Ascending aorta (tissue), 2 donors: Measurements from ENCODE around the gene SMIM13. TPM values are rescaled to one million over a fixed set of nuclear protein-coding genes. Genes with fewer than 3 reads are reported as not detected.

Experiments
- DNase-seq, 2 donors: peaks; one replicate each; pipeline ENCODE4 v3.0.0-alpha.2; 2019; ENCODE audit warnings: low spot score in 2 of 2
- H3K27ac ChIP-seq, 2 donors: fragments of 200-600 bp; sonication (generic); one replicate each; pipeline ENCODE4 v1.5.1; 2016 to 2017; ENCODE audit warnings: mild to moderate bottlenecking in 1 of 2
- H3K27me3 ChIP-seq: fragments of 200-600 bp; sonication (generic); one replicate; pipeline ENCODE4 v1.5.1; 2017
- H3K36me3 ChIP-seq, 2 donors: fragments of 200-600 bp; sonication (generic); one replicate each; pipeline ENCODE4 v1.5.1; 2016
- H3K4me1 ChIP-seq, 2 donors: fragments of 200-600 bp; sonication (generic); one replicate each; pipeline ENCODE4 v1.5.1; 2016 to 2017; ENCODE audit warnings: mild to moderate bottlenecking in 1 of 2
- H3K4me3 ChIP-seq, 2 donors: fragments of 200-600 bp; sonication (generic); one replicate each; pipeline ENCODE4 v1.5.1; 2016 to 2017; ENCODE audit warnings: mild to moderate bottlenecking in 1 of 2
- H3K9me3 ChIP-seq, 2 donors: fragments of 200-600 bp; sonication (generic); one replicate each; pipeline ENCODE4 v1.5.1; 2016
- intact Hi-C: fragments of 100-400 bp; cut with DNase I; formaldehyde crosslinking; loops from one replicate; pipeline ENCODE4 v1.15.1; 2023
- total RNA-seq: library from RNA; depleted of rRNA; stranded (reverse); fragments of >200 nt; gene quantifications from one replicate; pipeline ENCODE4 v1.1.0, GENCODE V29; 2016
- TF ChIP-seq, protein P1 (sequence below), 3 experiments: fragments of 200-600 bp in 2 of 3; fragments of 450-650 bp in 1 of 3; sonication (generic) in 2 of 3; IDR thresholded peaks; one replicate each; pipeline ENCODE4 v1.5.1; 2016 to 2019; ENCODE audit warnings: antibody characterized with exemption in 3 of 3, mild to moderate bottlenecking in 1 of 3, moderate library complexity in 1 of 3

Gene SMIM13
- total RNA-seq, 1 donor from 2014 or later: 2.3 TPM

GRCh38 chr6:11128608-11129007 lies 35.0 kb downstream of the SMIM13 start:
- Histone ChIP-seq H3K27me3 (no peaks in the 10 kb centered on the region), H3K4me3 (no peak overlapping the region), H3K9me3 (no peaks in the 10 kb centered on the region), H3K4me1 (peaks cover 0 to 3% of the 10 kb centered on the region in 2 donors), H3K36me3 (no peaks in the 10 kb centered on the region), H3K27ac (no peak overlapping the region)
- TF ChIP-seq, protein P1, sequence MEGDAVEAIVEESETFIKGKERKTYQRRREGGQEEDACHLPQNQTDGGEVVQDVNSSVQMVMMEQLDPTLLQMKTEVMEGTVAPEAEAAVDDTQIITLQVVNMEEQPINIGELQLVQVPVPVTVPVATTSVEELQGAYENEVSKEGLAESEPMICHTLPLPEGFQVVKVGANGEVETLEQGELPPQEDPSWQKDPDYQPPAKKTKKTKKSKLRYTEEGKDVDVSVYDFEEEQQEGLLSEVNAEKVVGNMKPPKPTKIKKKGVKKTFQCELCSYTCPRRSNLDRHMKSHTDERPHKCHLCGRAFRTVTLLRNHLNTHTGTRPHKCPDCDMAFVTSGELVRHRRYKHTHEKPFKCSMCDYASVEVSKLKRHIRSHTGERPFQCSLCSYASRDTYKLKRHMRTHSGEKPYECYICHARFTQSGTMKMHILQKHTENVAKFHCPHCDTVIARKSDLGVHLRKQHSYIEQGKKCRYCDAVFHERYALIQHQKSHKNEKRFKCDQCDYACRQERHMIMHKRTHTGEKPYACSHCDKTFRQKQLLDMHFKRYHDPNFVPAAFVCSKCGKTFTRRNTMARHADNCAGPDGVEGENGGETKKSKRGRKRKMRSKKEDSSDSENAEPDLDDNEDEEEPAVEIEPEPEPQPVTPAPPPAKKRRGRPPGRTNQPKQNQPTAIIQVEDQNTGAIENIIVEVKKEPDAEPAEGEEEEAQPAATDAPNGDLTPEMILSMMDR (IDR thresholded peaks at IDR 0.05): no peak
- intact Hi-C loops: no loop called here
- no peak for DNase-seq

GRCh38 chr6:11129908-11130565 lies 36.4 kb downstream of the SMIM13 start:
- TF ChIP-seq, protein P1 (IDR thresholded peaks at IDR 0.05): no peak
- Histone ChIP-seq H3K36me3 (peaks cover 6 to 7% of the 10 kb centered on the region in 2 donors), H3K4me1 (peaks cover 0 to 3% of the 10 kb centered on the region in 2 donors), H3K27me3 (no peaks in the 10 kb centered on the region), H3K9me3 (no peaks in the 10 kb centered on the region), H3K4me3 (no peak overlapping the region), H3K27ac (no peak overlapping the region)
- DNase-seq: no peak
- intact Hi-C loops: no loop called here

GRCh38 chr6:11130605-11131004 lies 37.0 kb downstream of the SMIM13 start:
- Histone ChIP-seq H3K4me3 (no peak overlapping the region), H3K9me3 (no peaks in the 10 kb centered on the region), H3K27ac (no peak overlapping the region), H3K27me3 (no peaks in the 10 kb centered on the region), H3K36me3 (peaks cover 8 to 11% of the 10 kb centered on the region in 2 donors), H3K4me1 (peaks cover 0 to 3% of the 10 kb centered on the region in 2 donors)
- TF ChIP-seq, protein P1 (IDR thresholded peaks at IDR 0.05): no peak
- DNase-seq: no peak
- intact Hi-C loops: no loop called here

DNA sequence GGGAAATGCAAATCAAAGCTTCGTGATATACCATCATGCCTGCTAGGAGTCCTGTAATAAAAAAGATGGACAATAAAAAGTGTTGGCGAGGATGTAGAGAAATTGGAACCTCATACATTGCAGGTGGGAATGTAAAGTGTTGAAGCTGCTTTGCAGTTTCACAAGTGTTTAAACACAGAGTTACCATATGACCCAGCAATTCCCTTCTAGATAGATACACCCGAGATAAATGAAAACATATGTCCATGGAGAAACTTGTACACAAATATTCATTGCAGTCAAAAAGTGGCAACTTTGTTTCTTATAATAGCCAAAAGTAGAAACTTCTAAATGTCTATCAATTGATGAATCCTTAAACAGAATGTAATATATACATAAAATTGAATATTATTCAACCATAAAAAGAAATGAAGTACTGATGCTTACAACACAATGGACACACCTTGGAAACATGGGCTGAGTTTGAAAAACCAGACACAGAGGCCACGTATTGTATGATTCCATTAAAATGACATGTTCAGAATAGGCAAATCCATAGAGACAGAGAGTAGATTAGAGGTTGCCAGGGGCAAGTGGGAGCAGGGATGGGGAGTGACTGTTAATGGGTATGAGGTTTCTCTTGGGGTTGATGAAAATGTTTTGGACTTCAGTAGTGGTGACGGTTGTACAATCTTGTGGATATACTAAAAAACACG lies 38.7 kb downstream of the SMIM13 start:
- Histone ChIP-seq H3K36me3 (peaks cover 8 to 17% of the 10 kb centered on the region in 2 donors), H3K27me3 (no peaks in the 10 kb centered on the region), H3K9me3 (no peaks in the 10 kb centered on the region), H3K4me3 (no peak overlapping the region), H3K27ac (no peak overlapping the region), H3K4me1 (peaks cover 0 to 3% of the 10 kb centered on the region in 2 donors)
- intact Hi-C loops: no loop called here
- no peak for DNase-seq
- TF ChIP-seq, protein P1 (IDR thresholded peaks at IDR 0.05): no peak

DNA sequence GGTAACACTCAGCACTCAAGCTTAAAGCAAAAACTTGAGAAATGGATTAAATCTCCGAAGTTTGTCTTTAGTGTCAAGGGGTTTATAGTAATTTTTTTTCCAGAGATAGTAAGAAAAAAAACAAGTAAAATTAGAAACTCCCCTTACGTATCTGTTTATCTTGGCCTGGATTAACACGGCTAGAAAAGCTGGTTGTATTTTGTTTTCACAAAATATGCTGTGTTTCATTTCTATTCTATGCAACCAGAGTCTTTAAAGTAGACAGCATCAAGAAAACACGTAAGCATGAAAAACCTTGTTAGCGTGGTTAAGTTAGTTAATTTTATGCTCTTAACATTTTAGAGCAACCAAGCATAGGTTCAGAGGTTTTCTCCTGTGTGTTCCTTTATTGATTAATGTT lies 39.6 kb downstream of the SMIM13 start:
- Histone ChIP-seq H3K27ac (no peak overlapping the region), H3K4me1 (peaks cover 0 to 3% of the 10 kb centered on the region in 2 donors), H3K4me3 (no peak overlapping the region), H3K27me3 (no peaks in the 10 kb centered on the region), H3K36me3 (peaks cover 8 to 17% of the 10 kb centered on the region in 2 donors), H3K9me3 (no peaks in the 10 kb centered on the region)
- no peak for DNase-seq
- TF ChIP-seq, protein P1 (IDR thresholded peaks at IDR 0.05): no peak
- intact Hi-C loops: no loop called here
